HG03520 (cell line): Measurements from ENCODE around the gene FARP1.

Source experiments
- ATAC-seq: cut with Tn5 transposase; IDR thresholded peaks from one replicate; pipeline ENCODE4 v1.9.1; 2021; ENCODE audit warnings: mild to moderate bottlenecking, moderate library complexity; ENCODE audit not compliant: unreplicated experiment

Gene FARP1

GRCh38 chr13:98473135-98473787 lies 330.4 kb downstream of the FARP1 start:
- ATAC-seq, result no peak

GRCh38 chr13:98473788-98474144 lies 330.9 kb downstream of the FARP1 start:
- no peak for ATAC-seq

- ATAC-seq, result no peak
Measured at GRCh38 chr13:98474292-98474691, 331.4 kb downstream of the FARP1 start.

GRCh38 chr13:98474761-98475160 lies 331.9 kb downstream of the FARP1 start:
- no peak for ATAC-seq

GRCh38 chr13:98475522-98475921 lies 332.6 kb downstream of the FARP1 start:
- ATAC-seq, result no peak

GRCh38 chr13:98476106-98476505 lies 333.2 kb downstream of the FARP1 start:
- ATAC-seq, result peak; percentile 43

GRCh38 chr13:98476538-98476966 lies 333.7 kb downstream of the FARP1 start:
- ATAC-seq, result peak; percentile 94

- peak; percentile 28 for ATAC-seq
Measured at GRCh38 chr13:98478189-98479129, 335.6 kb downstream of the FARP1 start.

- ATAC-seq, result no peak
Measured at GRCh38 chr13:98479496-98480003, 336.7 kb downstream of the FARP1 start.

- ATAC-seq, result no peak
Measured at GRCh38 chr13:98480915-98481877, 338.3 kb downstream of the FARP1 start.

GRCh38 chr13:98482476-98483444 lies 339.9 kb downstream of the FARP1 start:
- ATAC-seq, result no peak

- ATAC-seq, result no peak
Measured at GRCh38 chr13:98483601-98484288, 340.9 kb downstream of the FARP1 start.

- ATAC-seq, result no peak
Measured at GRCh38 chr13:98484289-98485219, 341.7 kb downstream of the FARP1 start.

GRCh38 chr13:98485561-98485960 lies 342.7 kb downstream of the FARP1 start:
- no peak for ATAC-seq

- no peak for ATAC-seq
Measured at GRCh38 chr13:98486412-98486811, 343.5 kb downstream of the FARP1 start.

GRCh38 chr13:98487016-98487415 lies 344.1 kb downstream of the FARP1 start:
- ATAC-seq, result no peak

GRCh38 chr13:98487522-98487921 lies 344.6 kb downstream of the FARP1 start:
- ATAC-seq, result no peak

GRCh38 chr13:98488736-98489135 lies 345.8 kb downstream of the FARP1 start:
- ATAC-seq, result peak; percentile 68
